ENCODE data around the gene CCL25.
"Not testable (repeated sequence)": the region's sequence is repeated elsewhere in the genome, so short reads cannot be mapped to it uniquely, and the experiment has no call there.

CCL25 gene

DNA sequence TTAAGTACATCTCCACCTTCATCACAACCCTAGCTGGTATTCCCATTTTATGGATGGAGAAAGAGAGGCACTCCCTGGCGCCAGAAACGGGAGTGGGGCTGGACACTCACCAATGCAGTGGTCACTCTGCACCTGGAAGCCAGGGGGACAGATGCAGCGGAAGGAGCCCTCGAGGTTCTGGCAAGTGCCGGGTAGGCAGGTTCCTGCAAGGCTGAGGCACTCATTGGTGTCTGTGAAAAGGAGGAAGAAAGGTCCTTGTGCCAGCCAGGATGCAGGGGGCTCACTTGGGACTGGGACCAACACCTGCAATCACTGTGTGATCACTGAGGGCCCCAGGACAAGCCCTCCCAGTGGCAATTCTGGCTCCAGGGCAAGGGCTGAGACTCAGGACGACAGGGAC lies 41.8 kb downstream of the CCL25 start:
- TF ChIP-seq, protein P1, sequence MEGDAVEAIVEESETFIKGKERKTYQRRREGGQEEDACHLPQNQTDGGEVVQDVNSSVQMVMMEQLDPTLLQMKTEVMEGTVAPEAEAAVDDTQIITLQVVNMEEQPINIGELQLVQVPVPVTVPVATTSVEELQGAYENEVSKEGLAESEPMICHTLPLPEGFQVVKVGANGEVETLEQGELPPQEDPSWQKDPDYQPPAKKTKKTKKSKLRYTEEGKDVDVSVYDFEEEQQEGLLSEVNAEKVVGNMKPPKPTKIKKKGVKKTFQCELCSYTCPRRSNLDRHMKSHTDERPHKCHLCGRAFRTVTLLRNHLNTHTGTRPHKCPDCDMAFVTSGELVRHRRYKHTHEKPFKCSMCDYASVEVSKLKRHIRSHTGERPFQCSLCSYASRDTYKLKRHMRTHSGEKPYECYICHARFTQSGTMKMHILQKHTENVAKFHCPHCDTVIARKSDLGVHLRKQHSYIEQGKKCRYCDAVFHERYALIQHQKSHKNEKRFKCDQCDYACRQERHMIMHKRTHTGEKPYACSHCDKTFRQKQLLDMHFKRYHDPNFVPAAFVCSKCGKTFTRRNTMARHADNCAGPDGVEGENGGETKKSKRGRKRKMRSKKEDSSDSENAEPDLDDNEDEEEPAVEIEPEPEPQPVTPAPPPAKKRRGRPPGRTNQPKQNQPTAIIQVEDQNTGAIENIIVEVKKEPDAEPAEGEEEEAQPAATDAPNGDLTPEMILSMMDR (conservative IDR thresholded peaks at IDR 0.05; ENCODE audit: low read depth, low read length): no peak
- no peak overlapping the region for H3K4me3 ChIP-seq (ENCODE audit: low read length)
- no peak for DNase-seq (ENCODE audit: low read depth)

DNA sequence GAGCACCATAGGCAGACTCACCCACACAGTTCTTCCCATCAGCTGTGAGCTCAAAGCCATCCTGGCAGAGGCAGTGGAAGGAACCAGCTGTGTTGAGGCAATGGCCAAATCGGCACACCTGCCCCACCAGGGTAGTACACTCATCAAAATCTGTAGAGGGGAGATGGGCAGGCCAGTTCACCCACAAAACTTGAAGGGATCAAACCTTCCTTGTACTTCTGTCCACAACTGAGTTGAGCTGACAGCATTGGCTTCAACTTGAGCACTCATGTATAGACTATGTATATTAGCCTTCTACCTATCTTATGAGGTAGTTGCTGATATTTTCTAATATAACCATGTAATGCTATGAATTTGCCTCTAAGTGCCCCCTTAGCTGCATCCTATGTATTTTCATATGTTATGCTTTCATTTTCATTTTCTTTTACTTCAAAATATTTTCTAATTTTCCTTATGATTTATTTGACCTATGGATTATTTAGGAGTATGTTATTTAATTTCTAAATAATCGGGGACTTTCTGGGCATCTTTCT lies 42.9 kb downstream of the CCL25 start:
- DNase-seq (ENCODE audit: low read depth): no peak
- H3K4me3 ChIP-seq (ENCODE audit: low read length): no peak overlapping the region
- TF ChIP-seq, protein P1 (conservative IDR thresholded peaks at IDR 0.05; ENCODE audit: low read depth, low read length): no peak

DNA sequence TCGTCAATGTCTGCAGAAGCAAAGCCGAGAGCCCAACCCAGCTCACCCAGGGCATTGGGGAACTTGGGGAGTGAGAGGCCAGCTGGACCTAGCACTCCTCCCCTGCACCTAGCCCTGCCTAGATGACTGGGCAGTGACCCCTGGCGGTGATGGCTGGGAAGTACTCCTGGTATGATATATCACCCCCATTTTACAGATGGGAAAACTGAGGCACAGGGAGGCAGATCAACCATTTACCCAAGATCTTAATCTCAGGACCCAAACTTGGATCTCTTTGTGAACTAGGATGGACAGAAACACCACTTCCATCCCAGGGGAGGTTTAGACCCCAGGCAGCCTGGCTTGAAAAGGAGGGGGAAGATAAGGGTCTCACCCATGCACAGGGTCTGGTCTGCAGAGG lies 43.5 kb downstream of the CCL25 start:
- no peak overlapping the region for H3K4me3 ChIP-seq (ENCODE audit: low read length)
- TF ChIP-seq, protein P1 (conservative IDR thresholded peaks at IDR 0.05; ENCODE audit: low read depth, low read length): no peak
- no peak for DNase-seq (ENCODE audit: low read depth)

DNA sequence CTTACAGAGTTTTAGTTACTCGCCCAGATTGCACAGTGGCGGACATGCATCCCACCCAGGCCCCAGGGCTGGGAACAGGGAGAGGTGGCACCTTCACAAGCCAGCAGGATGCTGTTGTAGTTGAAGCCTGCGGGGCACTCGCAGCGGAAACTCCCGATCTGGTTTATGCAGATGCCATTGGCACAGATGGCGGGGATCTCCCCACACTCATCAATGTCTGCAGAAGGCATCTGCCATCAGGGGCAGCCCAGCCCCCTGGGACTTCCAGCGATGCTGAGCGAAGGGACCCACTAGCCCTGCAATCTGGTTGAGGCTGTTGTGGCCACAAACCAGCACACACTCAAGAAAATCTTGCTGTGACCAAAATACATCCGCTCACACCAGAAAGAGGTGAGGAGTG lies 44.6 kb downstream of the CCL25 start:
- TF ChIP-seq, protein P1 (conservative IDR thresholded peaks at IDR 0.05; ENCODE audit: low read depth, low read length): no peak
- no peak overlapping the region for H3K4me3 ChIP-seq (ENCODE audit: low read length)
- DNase-seq (ENCODE audit: low read depth): no peak

DNA sequence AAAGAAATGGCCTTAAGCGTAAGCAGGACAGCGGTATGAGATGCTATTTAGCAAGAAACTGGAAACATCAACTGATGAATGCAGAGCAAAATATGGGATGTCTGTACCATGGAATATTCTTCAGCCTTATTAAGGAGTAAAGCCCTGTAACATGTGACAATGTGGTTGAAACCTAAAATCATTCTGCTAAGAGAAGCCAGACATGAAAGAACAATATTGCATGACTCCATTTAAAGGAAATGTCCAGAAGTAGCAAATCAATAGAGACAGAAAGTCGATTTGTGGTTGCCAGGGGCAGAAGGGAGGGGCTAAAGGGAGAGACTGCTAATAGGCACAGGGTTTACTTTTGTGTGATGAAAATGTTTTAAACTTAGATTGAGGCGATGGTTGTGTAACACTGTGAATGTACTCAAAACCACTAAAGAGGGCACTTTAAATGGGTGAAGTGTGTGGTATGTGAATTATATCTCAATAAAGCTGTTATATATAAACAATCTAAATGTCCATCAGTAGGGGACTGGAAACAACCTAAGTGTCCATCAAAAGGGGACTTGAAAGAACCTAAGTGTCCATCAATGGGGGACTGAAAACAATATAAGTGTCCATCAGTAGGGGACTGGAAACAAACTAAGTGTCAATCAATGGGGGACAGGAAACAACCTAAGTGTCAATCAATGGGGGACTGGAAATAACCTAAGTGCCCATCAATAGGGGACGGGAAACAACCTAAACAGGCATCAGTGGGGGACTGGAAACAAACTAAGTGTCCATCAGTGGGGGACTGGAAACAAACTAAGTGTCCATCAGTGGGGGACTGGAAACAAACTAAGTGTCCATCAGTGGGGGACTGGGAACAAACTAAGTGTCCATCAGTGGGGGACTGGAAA lies 45.4 kb downstream of the CCL25 start:
- no peak for DNase-seq (ENCODE audit: low read depth)
- H3K4me3 ChIP-seq (ENCODE audit: low read length): no peak overlapping the region
- TF ChIP-seq, protein P1 (conservative IDR thresholded peaks at IDR 0.05; ENCODE audit: low read depth, low read length): no peak

DNA sequence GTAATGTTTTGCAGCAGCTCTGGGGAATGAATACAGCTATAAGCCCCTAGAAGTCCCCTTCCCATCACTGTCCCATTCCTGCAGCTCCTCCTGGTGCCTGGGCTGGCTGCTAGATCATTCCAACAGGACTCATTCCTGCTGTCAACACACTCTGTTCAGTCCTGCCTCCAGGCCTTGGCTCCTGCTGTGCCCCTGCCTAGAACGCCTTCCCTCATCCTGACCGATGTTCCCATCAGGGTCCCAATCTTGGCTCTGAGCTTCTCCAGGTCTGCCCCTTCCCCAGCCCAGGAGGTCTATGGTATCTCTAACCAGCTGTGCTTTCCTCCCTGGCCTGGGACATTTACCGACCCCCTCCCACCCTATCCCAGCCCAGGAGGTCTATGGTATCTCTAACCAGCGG lies 48.8 kb downstream of the CCL25 start:
- no peak overlapping the region for H3K4me3 ChIP-seq (ENCODE audit: low read length)
- TF ChIP-seq, protein P1 (conservative IDR thresholded peaks at IDR 0.05; ENCODE audit: low read depth, low read length): no peak
- no peak for DNase-seq (ENCODE audit: low read depth)

DNA sequence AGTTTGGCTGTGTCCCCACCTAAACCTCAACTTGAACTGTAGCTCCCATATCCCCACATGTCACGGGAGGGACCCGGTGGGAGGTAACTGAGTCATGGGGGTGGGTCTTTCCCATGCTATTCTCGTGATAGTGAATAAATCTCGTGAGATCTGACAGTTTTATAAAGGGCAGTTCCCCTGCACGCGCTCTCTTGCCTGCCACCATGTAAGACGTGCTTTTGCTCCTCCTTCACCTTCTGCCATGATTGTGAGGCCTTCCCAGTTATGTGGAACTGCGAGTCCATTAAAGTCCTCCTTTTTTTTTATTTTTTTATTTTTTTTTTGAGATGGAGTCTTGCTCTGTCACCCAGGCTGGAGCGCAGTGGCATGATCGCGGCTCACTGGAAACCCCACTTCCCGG lies 49.4 kb downstream of the CCL25 start:
- DNase-seq (ENCODE audit: low read depth); H3K4me3 ChIP-seq (ENCODE audit: low read length): not testable (repeated sequence)
